ENCODE data around the gene ARHGEF28.

- no peak for TF ChIP-seq CTCF (IDR thresholded peaks at IDR 0.05)
- TF ChIP-seq POLR2A (IDR thresholded peaks at IDR 0.05) = no peak
Observed at GRCh38 chr5:73654819-73655318, 28.9 kb downstream of the ARHGEF28 start.
